ENCODE measurements around the gene SRP72.
"Not testable (repeated sequence)": the region's sequence is repeated elsewhere in the genome, so short reads cannot be mapped to it uniquely, and the experiment has no call there.

- not testable (repeated sequence) for TF ChIP-seq CTCF (conservative IDR thresholded peaks at IDR 0.05); ZFX (IDR thresholded peaks at IDR 0.05)
These were observed 17.9 kb upstream of the SRP72 start for GRCh38 chr4:56449475-56449874.
